GM12892 (cell line): Measurements from ENCODE around the gene ADARB2.
A peak's percentile ranks its signal among the peaks of the same experiment; 100 is the strongest.

Source experiments
- DNase-seq: peaks from one replicate; pipeline ENCODE4 v3.0.0; 2011; ENCODE audit not compliant: insufficient read length
- FAIRE-seq: peaks from 2 replicates; lab custom pipeline; 2011; peaks lifted over from hg19 to GRCh38; lab: Jason Lieb, UNC
- POLR2A ChIP-seq: IDR thresholded peaks from 2 replicates; pipeline ENCODE4 v1.6.1; 2011; ENCODE audit warnings: low read depth, low read length, control low read depth
- POLR2AphosphoS5 ChIP-seq: IDR thresholded peaks from 2 replicates; pipeline ENCODE4 v1.6.1; 2011; ENCODE audit warnings: low read depth, low read length, control low read depth
- TAF1 ChIP-seq: IDR thresholded peaks from 2 replicates; pipeline ENCODE4 v1.6.1; 2011; ENCODE audit warnings: low read depth, mild to moderate bottlenecking, control low read depth, low read length, borderline replicate concordance

Gene ADARB2

DNA sequence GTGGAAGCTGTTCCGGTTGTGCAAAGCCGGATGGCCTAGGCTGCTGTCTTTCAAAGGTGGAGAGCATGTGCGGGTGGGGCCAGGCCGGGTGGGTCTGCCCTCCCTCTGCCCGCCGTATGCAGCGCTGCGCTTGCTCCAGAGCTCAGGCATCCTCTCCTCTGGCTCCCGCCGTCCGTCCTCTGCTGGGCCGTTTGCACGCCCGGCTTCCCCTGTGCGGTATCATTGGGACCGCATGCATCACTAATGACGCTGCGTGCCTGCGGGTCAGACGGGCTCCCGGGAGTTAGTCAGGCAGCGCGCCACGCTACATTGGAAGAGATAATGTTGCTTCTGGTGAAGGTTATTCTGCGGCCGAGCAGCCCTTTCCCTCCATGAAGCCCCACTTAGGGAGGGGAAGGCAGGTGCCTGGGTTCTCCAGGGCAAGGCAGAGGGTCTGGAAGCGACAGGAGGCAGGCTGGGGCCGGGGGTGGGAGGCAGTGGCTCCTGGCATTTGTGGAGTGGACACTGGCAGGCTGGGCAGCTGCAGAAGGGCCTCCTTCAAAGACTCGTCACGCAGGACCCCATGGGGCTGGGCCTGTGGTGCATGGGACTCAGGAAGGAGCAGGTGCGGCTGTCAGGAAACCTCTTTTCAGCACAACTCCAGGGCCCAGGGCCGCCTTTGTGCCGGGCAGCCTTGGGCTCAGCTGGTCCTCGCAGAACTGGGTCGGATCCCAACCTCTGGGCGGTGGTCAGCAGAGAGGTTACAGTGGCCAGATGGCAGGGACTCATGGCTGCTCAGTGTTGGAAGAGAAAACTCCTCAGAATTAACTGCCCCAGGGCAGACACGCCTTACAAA, 362.6 kb downstream of the ADARB2 start:
- TF ChIP-seq TAF1 = no peak
- TF ChIP-seq POLR2AphosphoS5 = no peak
- no peak for TF ChIP-seq POLR2A
- FAIRE-seq (no peak), DNase-seq (no peak)

DNA sequence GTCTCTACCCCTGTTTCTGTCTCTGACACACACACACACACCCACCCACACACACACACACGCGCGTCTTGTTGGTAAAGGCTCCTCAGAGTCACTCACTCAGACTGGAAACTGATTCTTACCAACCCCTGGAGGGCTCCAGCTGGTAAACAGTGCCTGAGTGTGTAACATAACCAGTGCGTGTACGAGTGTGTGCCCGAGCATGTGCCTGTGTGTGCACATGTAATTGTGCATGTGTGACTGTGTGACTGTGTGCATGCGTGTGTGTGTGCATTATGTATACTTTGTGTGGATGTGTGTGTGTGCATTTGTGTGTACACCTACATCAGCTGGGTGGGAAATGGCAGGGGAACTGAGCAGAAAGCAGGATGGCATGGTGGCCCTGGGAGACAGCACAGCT, 364.0 kb downstream of the ADARB2 start:
- DNase-seq = no peak

DNA sequence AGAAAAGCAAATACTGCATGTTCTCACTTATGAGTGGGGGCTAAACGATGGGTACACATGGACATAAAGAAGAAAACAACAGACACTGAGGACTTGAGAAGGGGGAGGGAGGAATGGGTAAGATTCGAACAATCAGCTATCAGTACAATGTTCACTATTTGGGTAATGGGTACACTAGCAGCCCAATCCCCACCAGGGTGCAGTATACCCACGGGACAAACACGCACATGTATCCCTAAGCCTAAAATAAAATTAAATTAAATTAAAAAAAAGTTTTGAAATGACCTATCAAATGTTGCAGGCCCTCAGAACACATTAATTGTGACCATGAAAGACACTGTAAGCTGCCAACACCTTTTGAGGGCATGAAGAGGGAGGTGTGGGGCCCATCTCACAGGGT, 365.1 kb downstream of the ADARB2 start:
- FAIRE-seq = no peak
- no peak for TF ChIP-seq TAF1
- no peak for TF ChIP-seq POLR2A
- no peak for TF ChIP-seq POLR2AphosphoS5

More for the DNA sequence above, 364.0 kb downstream of the ADARB2 start:
- TF ChIP-seq POLR2AphosphoS5 (no peak), TAF1 (no peak)
- FAIRE-seq = no peak

DNA sequence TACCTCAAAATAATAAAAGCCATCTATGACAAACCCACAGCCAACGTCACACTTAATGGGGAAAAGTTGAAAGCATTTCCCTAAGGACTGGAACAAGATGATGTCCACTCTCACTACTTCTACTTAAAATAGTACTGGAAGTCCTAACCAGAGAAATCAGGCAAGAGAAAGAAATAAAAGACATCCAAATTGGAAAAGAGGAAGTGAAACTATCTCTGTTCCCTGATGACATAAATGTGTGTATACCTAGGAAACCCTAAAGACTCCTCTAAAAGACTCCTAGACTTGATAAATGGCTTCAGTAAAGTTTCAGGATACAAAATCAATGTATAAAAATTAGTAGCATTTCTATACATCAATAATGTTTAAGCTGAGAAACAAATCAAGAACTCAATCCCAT, 367.0 kb downstream of the ADARB2 start:
- TF ChIP-seq TAF1 (no peak), POLR2AphosphoS5 (no peak), POLR2A (no peak)
- FAIRE-seq (no peak), DNase-seq (no peak)

More for the DNA sequence above, 365.1 kb downstream of the ADARB2 start:
- no peak for DNase-seq

DNA sequence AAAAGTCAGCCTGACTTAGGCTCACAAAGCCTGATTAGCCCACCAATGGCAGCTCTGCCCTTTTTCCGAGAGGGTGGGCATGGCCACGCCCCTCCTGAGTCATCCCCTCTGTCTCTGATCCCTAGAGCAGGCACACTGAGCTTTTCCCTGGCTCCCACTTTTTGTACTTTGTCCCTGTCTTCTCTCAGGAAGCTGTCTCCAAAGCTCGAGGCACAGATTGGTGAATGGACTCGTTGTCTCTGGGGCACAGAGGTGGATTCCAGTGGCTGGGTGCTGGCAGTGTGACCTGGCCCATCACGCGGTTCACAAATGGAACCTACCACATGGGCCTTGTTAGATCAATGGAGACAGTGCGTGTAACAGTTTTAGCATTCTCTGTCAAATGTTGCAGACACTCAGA, 367.7 kb downstream of the ADARB2 start:
- no peak for FAIRE-seq
- DNase-seq = no peak
- TF ChIP-seq POLR2AphosphoS5 = no peak

DNA sequence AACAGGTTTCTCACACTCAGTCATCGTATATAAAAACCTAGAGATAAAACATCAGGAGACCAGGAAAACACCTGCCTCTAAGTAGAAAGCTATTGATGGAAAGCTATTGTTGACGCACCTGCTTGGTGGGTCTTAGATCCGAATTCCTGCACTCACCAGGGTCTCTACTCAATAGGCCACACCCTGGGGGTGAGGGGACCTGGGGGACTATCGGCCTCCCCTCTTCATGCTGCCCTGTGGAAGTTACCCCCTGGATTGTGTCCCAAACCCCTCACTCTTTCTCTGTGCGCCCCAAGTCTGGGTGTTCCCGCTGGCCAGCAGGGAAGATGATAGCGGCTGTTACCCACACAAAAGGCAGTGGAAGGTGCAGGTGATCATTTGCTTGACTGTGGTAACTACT, 368.1 kb downstream of the ADARB2 start:
- no peak for TF ChIP-seq POLR2AphosphoS5
- TF ChIP-seq POLR2A = no peak
- TF ChIP-seq TAF1 = no peak
- FAIRE-seq (no peak), DNase-seq (no peak)

DNA sequence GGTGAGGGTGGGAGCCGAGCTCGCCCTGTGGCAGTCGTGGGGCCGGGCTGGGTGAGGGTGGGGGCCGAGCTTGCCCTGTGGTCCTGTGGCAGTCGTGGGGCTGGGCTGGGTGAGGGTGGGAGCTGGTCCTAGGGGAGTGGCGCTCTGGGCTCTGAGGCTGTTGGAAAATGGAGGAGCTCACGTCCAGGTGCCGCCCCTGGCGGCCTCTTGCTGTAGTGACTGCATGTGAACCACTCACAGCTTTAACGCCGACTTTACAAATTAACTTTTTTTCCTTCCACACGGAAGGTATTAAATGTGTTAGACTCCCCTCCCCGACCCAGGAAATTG, 368.5 kb downstream of the ADARB2 start:
- TF ChIP-seq TAF1 (no peak), POLR2A (no peak), POLR2AphosphoS5 (no peak)

DNA sequence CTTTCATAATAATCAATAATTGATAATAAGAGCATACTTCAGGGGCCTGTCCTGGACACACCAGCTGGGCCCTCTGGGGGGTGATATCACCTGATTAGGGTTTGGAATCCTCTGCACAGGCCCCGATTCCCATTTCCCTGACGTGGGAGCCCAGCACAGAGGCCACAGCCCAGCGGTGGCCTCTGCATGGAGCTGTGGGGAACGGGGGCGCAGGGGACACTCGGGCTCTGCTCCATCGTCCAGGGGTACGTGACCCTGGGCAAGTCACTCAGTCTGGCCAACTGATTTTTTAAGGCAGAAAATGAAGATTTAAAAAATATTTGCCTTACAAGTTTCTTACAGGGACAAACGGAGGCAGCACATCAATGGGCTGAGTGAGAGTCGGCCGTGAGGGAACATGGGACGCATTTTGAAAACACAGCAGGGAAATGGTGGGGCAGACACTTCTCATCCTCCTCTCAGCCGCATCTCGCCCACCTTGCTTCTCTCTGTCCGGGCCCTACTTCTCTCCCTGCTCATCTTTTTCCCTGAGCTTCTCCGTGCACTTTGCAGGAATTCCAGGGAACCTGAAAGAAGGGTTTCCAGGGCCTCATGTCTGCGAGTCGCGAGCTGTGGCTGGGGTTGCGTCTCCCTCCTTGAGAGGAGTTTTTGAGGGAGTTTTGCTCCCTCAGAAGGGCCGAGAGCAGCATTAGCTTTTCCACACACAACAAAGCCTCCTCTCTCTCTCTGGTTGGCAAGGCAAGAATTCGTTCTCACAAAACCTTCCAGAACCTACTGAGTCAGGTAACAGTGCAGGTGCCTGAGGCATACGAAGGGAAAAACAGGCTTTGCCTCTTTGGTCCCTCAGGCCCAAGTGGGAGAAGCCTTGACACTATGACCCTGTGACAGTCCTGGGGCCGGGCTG, 369.1 kb downstream of the ADARB2 start:
- TF ChIP-seq POLR2A (no peak), POLR2AphosphoS5 (no peak), TAF1 (no peak)
- no peak for DNase-seq
- FAIRE-seq = no peak

More for the DNA sequence above, 368.5 kb downstream of the ADARB2 start:
- FAIRE-seq (no peak), DNase-seq (peak; percentile 56)

DNA sequence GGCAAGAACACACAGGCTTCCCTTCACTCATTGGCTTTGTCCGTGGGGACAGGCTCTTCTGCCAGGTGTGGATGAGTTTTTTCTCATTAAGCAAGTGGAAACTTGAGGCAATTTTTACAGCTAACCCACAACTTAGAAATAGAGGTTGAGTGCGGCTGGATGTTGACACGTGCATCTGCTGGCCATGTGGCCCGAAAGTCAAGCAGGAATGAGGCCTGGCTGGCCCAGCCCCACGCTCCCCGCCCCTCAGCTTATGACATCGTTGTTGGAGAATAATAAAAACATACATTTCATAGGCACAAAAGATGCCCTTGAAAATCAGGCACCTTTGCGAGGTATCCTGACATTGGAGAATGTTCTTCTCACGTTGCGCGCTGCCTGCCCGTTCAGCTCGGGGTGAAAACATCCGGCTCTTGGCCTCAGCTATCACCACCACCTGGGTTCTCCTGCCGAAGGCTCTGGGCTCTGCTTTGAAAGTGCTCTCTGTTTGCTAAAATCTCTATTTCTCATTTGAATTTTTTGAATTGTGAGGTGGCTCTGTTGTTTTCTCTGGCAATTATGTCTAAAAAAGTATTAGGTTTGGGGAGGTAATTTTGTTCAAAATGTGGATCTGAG, 370.4 kb downstream of the ADARB2 start:
- DNase-seq = no peak
- TF ChIP-seq POLR2AphosphoS5 (no peak), POLR2A (no peak), TAF1 (no peak)
- FAIRE-seq = no peak

DNA sequence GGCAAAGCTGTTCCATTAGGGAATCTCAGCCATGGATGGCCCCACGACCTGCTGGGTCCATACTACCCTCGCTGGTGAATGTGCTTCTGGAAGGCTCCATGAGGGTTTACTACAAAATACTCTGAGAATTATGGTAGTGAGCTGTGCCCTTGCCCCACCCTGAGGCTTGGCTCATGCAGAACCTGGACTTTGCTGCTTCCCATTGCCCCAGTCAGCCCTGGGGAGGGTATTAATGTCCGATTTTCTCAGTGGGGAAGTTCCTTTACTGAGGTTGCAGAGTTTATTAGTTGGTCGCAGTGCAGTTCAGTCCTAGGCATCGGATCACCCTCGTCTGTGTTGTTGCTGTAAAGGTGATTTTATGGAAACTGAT, 371.0 kb downstream of the ADARB2 start:
- no peak for TF ChIP-seq TAF1
- no peak for TF ChIP-seq POLR2AphosphoS5
- TF ChIP-seq POLR2A = no peak
- FAIRE-seq (no peak), DNase-seq (no peak)

DNA sequence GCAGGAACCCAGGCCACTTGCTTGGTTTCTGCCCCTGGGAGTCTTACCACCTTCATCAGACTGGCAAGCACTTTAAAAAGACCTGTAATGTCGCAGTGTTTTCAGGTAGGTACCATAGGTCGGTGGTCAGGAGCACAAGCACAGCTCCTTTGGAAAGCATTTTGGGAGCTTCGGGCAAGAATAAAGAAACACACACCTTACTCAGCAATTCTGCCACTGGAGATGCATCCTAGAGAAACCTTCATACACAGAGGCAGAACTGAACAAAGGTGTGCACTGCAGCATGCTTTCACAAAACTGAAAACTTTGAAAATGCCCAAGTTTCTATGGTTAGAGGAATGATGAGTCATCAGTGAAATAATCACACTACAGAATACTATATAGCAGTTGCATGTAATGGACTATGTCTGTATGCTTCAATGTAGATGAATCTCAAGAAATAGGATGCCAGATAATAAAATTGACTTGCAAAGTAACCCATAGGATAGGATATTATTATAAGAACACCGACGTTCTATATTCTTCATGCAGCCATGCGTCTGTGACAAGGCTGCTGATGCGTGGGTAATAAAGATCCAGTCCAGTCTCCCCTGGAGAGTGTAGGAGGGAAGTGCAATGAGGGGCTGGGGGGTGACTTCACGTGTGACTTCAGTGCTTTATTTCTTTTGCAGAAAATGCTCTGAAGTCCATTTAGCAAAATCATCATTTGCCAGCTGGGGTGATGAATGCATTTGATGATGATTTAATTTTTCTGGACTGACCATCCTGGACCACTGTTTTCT, 371.6 kb downstream of the ADARB2 start:
- DNase-seq (no peak), FAIRE-seq (no peak)
- no peak for TF ChIP-seq POLR2AphosphoS5
- TF ChIP-seq POLR2A = no peak
- TF ChIP-seq TAF1 = no peak
